GM23338 (cell line): ENCODE data around the gene WBP2. TPM values are rescaled to one million over a fixed set of nuclear protein-coding genes. Genes with fewer than 3 reads are reported as not detected.

ENCODE experiments used
- ATAC-seq: fragments of 200-7000 bp; cut with Tn5 transposase; 3 replicates; pipeline ENCODE4 v1.9.1; 2020
- DNase-seq: peaks from one replicate; pipeline ENCODE4 v3.0.0-alpha.2; 2015; ENCODE audit warnings: low spot score
- H2AFZ ChIP-seq: fragments of 200-600 bp; sonication (generic); 2 replicates; pipeline ENCODE4 v1.8.0; 2016; ENCODE audit warnings: antibody characterized with exemption, mild to moderate bottlenecking, moderate library complexity
- H3F3A ChIP-seq: fragments of 200-600 bp; sonication (generic); replicated peaks from 2 replicates; pipeline ENCODE4 v1.8.0; 2017; ENCODE audit warnings: antibody characterized with exemption, mixed run types, low read depth
- H3K27ac ChIP-seq: fragments of 200-600 bp; sonication (generic); 2 replicates; pipeline ENCODE4 v1.6.1; 2016; ENCODE audit warnings: low read depth
- H3K27me3 ChIP-seq: fragments of 200-600 bp; sonication (generic); 2 replicates; pipeline ENCODE4 v1.8.0; 2016; ENCODE audit warnings: mild to moderate bottlenecking, mixed run types, moderate library complexity; ENCODE audit not compliant: insufficient read depth
- H3K36me3 ChIP-seq: fragments of 200-600 bp; sonication (generic); 2 replicates; pipeline ENCODE4 v1.8.0; 2016; ENCODE audit warnings: mild to moderate bottlenecking; ENCODE audit not compliant: insufficient read depth
- H3K4me1 ChIP-seq: fragments of 200-600 bp; sonication (generic); 2 replicates; pipeline ENCODE4 v1.8.0; 2016; ENCODE audit warnings: mild to moderate bottlenecking, moderate library complexity; ENCODE audit not compliant: insufficient read depth
- H3K4me2 ChIP-seq: fragments of 200-600 bp; sonication (generic); 2 replicates; pipeline ENCODE4 v1.7.1; 2017; ENCODE audit warnings: mixed run types
- H3K4me3 ChIP-seq: fragments of 200-600 bp; sonication (generic); 2 replicates; pipeline ENCODE4 v1.6.1; 2016; ENCODE audit warnings: mixed run types
- H3K79me2 ChIP-seq: fragments of 200-600 bp; sonication (generic); replicated peaks from 2 replicates; pipeline ENCODE4 v1.8.0; 2017; ENCODE audit warnings: mild to moderate bottlenecking; ENCODE audit not compliant: insufficient read depth
- H3K9me2 ChIP-seq: fragments of 200-600 bp; sonication (generic); 2 replicates; pipeline ENCODE4 v1.8.0; 2017; ENCODE audit not compliant: insufficient read depth
- H4K20me1 ChIP-seq: fragments of 200-600 bp; sonication (generic); replicated peaks from 2 replicates; pipeline ENCODE4 v1.8.0; 2017; ENCODE audit warnings: mild to moderate bottlenecking; ENCODE audit not compliant: insufficient read depth
- H3K27ac Mint-ChIP-seq: 2 replicates; pipeline ENCODE4 v1.8.0; 2020; ENCODE audit warnings: inconsistent platforms, mild to moderate bottlenecking, moderate library complexity, mixed read lengths
- H3K27me3 Mint-ChIP-seq: 3 replicates; pipeline ENCODE4 v1.8.0; 2022; ENCODE audit warnings: low read depth, mild to moderate bottlenecking, moderate library complexity, mixed read lengths, inconsistent platforms; ENCODE audit not compliant: insufficient read depth, poor library complexity
- H3K36me3 Mint-ChIP-seq: 3 replicates; pipeline ENCODE4 v1.8.0; 2021; ENCODE audit warnings: low read depth, mild to moderate bottlenecking, inconsistent platforms, moderate library complexity, mixed read lengths
- H3K4me1 Mint-ChIP-seq: 3 replicates; pipeline ENCODE4 v1.8.0; 2020; ENCODE audit warnings: mild to moderate bottlenecking, inconsistent platforms, mixed read lengths
- H3K4me3 Mint-ChIP-seq: 3 replicates; pipeline ENCODE4 v1.8.0; 2021; ENCODE audit warnings: moderate library complexity, mild to moderate bottlenecking, inconsistent platforms, mixed read lengths
- H3K9me3 Mint-ChIP-seq: 3 replicates; pipeline ENCODE4 v1.8.0; 2020; ENCODE audit warnings: moderate library complexity, mild to moderate bottlenecking, inconsistent platforms, mixed read lengths
- EZH2phosphoT487 ChIP-seq: fragments of 200-600 bp; sonication (generic); IDR thresholded peaks from one replicate; pipeline ENCODE4 v1.8.1; 2018; ENCODE audit warnings: antibody characterized with exemption; ENCODE audit not compliant: unreplicated experiment
- NANOG ChIP-seq: IDR thresholded peaks from 2 replicates; pipeline ENCODE4 v1.6.1; 2016; ENCODE audit warnings: antibody characterized with exemption, borderline replicate concordance
- polyA plus RNA-seq: library from polyadenylated mRNA; unstranded; fragments of >200 nt; fragmentation: Nextera tagmentation; extraction: Ambion mirVana; gene quantifications from 2 replicates; pipeline ENCODE4 v1.2.1, GENCODE V29; 2016
- total RNA-seq: library from RNA; depleted of rRNA; stranded (reverse); fragments of >200 nt; shearing (Covaris generic); gene quantifications from 2 replicates; pipeline ENCODE4 v1.2.3, GENCODE V29; 2014
- TF ChIP-seq, protein P1 (sequence below): fragments of 250-450 bp; sonication (Bioruptor Pico); IDR thresholded peaks from 2 replicates; pipeline ENCODE4 v1.5.0; 2020; ENCODE audit warnings: mild to moderate bottlenecking, moderate library complexity
- TF ChIP-seq, protein P2 (sequence below): IDR thresholded peaks from one replicate; pipeline ENCODE4 v1.6.1; 2018; ENCODE audit warnings: antibody characterized with exemption; ENCODE audit not compliant: unreplicated experiment
- TF ChIP-seq, protein P3 (sequence below): IDR thresholded peaks from 2 replicates; pipeline ENCODE4 v1.6.1; 2016; ENCODE audit warnings: antibody characterized with exemption
- TF ChIP-seq, protein P4 (sequence below), 2 experiments: fragments of 200-600 bp in 1 of 2; sonication (generic) in 1 of 2; conservative IDR thresholded peaks; 2 replicates each; pipeline versions ENCODE4 v1.5.1 to v1.6.1; 2016 to 2017; ENCODE audit warnings: antibody characterized with exemption in 2 of 2, low read depth in 2 of 2, mild to moderate bottlenecking in 2 of 2, moderate library complexity in 1 of 2

WBP2 gene
- total and polyA plus RNA-seq, 2 experiments from 2014 or later: 36.2 to 63.5 TPM

DNA sequence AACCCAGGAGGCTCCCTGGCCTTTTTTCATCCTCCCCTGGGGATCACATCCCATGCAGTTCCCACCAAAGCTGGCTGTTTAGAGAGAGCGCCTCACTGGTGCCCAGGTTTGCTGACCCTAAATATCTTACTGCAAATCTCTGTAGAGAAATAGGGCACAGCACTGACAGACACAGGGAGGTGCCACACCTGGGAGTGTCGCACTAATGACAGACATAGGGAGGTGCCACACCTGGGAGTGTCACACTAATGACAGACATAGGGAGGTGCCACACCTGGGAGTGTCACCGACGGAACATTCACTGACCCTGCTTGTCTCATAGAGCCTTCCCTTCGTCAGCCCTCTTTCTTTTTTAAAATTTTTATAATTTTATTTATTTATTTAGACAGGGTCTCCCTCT, 44.9 kb downstream of the WBP2 start:
- H3K79me2 ChIP-seq: peaks cover 17% of the 10 kb centered on the region
- no peaks in the 10 kb centered on the region for H3K27me3 ChIP-seq
- TF ChIP-seq, protein P1, sequence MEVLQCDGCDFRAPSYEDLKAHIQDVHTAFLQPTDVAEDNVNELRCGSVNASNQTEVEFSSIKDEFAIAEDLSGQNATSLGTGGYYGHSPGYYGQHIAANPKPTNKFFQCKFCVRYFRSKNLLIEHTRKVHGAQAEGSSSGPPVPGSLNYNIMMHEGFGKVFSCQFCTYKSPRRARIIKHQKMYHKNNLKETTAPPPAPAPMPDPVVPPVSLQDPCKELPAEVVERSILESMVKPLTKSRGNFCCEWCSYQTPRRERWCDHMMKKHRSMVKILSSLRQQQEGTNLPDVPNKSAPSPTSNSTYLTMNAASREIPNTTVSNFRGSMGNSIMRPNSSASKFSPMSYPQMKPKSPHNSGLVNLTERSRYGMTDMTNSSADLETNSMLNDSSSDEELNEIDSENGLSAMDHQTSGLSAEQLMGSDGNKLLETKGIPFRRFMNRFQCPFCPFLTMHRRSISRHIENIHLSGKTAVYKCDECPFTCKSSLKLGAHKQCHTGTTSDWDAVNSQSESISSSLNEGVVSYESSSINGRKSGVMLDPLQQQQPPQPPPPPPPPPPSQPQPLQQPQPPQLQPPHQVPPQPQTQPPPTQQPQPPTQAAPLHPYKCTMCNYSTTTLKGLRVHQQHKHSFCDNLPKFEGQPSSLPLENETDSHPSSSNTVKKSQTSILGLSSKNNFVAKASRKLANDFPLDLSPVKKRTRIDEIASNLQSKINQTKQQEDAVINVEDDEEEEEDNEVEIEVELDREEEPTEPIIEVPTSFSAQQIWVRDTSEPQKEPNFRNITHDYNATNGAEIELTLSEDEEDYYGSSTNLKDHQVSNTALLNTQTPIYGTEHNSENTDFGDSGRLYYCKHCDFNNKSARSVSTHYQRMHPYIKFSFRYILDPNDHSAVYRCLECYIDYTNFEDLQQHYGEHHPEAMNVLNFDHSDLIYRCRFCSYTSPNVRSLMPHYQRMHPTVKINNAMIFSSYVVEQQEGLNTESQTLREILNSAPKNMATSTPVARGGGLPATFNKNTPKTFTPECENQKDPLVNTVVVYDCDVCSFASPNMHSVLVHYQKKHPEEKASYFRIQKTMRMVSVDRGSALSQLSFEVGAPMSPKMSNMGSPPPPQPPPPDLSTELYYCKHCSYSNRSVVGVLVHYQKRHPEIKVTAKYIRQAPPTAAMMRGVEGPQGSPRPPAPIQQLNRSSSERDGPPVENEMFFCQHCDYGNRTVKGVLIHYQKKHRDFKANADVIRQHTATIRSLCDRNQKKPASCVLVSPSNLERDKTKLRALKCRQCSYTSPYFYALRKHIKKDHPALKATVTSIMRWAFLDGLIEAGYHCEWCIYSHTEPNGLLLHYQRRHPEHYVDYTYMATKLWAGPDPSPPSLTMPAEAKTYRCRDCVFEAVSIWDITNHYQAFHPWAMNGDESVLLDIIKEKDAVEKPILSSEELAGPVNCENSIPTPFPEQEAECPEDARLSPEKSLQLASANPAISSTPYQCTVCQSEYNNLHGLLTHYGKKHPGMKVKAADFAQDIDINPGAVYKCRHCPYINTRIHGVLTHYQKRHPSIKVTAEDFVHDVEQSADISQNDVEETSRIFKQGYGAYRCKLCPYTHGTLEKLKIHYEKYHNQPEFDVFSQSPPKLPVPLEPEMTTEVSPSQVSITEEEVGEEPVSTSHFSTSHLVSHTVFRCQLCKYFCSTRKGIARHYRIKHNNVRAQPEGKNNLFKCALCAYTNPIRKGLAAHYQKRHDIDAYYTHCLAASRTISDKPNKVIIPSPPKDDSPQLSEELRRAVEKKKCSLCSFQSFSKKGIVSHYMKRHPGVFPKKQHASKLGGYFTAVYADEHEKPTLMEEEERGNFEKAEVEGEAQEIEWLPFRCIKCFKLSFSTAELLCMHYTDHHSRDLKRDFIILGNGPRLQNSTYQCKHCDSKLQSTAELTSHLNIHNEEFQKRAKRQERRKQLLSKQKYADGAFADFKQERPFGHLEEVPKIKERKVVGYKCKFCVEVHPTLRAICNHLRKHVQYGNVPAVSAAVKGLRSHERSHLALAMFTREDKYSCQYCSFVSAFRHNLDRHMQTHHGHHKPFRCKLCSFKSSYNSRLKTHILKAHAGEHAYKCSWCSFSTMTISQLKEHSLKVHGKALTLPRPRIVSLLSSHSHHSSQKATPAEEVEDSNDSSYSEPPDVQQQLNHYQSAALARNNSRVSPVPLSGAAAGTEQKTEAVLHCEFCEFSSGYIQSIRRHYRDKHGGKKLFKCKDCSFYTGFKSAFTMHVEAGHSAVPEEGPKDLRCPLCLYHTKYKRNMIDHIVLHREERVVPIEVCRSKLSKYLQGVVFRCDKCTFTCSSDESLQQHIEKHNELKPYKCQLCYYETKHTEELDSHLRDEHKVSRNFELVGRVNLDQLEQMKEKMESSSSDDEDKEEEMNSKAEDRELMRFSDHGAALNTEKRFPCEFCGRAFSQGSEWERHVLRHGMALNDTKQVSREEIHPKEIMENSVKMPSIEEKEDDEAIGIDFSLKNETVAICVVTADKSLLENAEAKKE (CRISPR knock-in tag): no peak
- TF ChIP-seq, protein P2, sequence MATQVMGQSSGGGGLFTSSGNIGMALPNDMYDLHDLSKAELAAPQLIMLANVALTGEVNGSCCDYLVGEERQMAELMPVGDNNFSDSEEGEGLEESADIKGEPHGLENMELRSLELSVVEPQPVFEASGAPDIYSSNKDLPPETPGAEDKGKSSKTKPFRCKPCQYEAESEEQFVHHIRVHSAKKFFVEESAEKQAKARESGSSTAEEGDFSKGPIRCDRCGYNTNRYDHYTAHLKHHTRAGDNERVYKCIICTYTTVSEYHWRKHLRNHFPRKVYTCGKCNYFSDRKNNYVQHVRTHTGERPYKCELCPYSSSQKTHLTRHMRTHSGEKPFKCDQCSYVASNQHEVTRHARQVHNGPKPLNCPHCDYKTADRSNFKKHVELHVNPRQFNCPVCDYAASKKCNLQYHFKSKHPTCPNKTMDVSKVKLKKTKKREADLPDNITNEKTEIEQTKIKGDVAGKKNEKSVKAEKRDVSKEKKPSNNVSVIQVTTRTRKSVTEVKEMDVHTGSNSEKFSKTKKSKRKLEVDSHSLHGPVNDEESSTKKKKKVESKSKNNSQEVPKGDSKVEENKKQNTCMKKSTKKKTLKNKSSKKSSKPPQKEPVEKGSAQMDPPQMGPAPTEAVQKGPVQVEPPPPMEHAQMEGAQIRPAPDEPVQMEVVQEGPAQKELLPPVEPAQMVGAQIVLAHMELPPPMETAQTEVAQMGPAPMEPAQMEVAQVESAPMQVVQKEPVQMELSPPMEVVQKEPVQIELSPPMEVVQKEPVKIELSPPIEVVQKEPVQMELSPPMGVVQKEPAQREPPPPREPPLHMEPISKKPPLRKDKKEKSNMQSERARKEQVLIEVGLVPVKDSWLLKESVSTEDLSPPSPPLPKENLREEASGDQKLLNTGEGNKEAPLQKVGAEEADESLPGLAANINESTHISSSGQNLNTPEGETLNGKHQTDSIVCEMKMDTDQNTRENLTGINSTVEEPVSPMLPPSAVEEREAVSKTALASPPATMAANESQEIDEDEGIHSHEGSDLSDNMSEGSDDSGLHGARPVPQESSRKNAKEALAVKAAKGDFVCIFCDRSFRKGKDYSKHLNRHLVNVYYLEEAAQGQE: no peak
- TF ChIP-seq NANOG: no peak
- no peak for TF ChIP-seq EZH2phosphoT487
- TF ChIP-seq, protein P3, sequence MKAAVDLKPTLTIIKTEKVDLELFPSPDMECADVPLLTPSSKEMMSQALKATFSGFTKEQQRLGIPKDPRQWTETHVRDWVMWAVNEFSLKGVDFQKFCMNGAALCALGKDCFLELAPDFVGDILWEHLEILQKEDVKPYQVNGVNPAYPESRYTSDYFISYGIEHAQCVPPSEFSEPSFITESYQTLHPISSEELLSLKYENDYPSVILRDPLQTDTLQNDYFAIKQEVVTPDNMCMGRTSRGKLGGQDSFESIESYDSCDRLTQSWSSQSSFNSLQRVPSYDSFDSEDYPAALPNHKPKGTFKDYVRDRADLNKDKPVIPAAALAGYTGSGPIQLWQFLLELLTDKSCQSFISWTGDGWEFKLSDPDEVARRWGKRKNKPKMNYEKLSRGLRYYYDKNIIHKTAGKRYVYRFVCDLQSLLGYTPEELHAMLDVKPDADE: no peak
- TF ChIP-seq, protein P4, sequence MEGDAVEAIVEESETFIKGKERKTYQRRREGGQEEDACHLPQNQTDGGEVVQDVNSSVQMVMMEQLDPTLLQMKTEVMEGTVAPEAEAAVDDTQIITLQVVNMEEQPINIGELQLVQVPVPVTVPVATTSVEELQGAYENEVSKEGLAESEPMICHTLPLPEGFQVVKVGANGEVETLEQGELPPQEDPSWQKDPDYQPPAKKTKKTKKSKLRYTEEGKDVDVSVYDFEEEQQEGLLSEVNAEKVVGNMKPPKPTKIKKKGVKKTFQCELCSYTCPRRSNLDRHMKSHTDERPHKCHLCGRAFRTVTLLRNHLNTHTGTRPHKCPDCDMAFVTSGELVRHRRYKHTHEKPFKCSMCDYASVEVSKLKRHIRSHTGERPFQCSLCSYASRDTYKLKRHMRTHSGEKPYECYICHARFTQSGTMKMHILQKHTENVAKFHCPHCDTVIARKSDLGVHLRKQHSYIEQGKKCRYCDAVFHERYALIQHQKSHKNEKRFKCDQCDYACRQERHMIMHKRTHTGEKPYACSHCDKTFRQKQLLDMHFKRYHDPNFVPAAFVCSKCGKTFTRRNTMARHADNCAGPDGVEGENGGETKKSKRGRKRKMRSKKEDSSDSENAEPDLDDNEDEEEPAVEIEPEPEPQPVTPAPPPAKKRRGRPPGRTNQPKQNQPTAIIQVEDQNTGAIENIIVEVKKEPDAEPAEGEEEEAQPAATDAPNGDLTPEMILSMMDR (conservative IDR thresholded peaks at IDR 0.05; ENCODE audit: low read depth in 2 of 2): no peak
- no peak for ATAC-seq
- no peak for DNase-seq
- Mint-ChIP-seq H3K27me3 (peaks cover 12% of the 10 kb centered on the region), H3K36me3 (peaks cover 22% of the 10 kb centered on the region), H3K27ac (no peak overlapping the region), H3K4me3 (no peak overlapping the region), H3K4me1 (no peaks in the 10 kb centered on the region), H3K9me3 (no peaks in the 10 kb centered on the region; the same call in 2 of the 3 replicates)
- no peak overlapping the region for H3K4me2 ChIP-seq
- no peak overlapping the region for H3K27ac ChIP-seq
- no peak overlapping the region for H3K4me3 ChIP-seq
- H2AFZ ChIP-seq: no peak overlapping the region
- H3K9me2 ChIP-seq: no peaks in the 10 kb centered on the region
- H3K36me3 ChIP-seq: no peaks in the 10 kb centered on the region
- H4K20me1 ChIP-seq: peaks cover 5% of the 10 kb centered on the region
- H3K4me1 ChIP-seq: no peaks in the 10 kb centered on the region
- H3F3A ChIP-seq: no peaks in the 10 kb centered on the region; the same call in 1 of the 2 replicates
